Activated T-cell treated with anti-CD3 and anti-CD28 coated beads, Interleukin-2, amount 50 U/mL, for 72 hours (primary cell): ENCODE measurements around the gene AGO3. TPM values are rescaled to one million over a fixed set of nuclear protein-coding genes. Genes with fewer than 3 reads are reported as not detected.

Source experiments
- ATAC-seq, 2 donors: fragments of 150-1000 bp; cut with Tn5 transposase; replicated peaks in 1 of 2; 2 replicates each; pipeline ENCODE4 v1.10.0; 2021; ENCODE audit warnings: moderate library complexity in 2 of 2, mild to moderate bottlenecking in 1 of 2
- DNase-seq, 2 donors: peaks; one replicate each; pipeline ENCODE4 v3.0.0; 2021 to 2022; ENCODE audit warnings: mixed read lengths in 1 of 2
- H3K27ac Mint-ChIP-seq: one replicate; pipeline ENCODE4 v1.8.0; 2022; ENCODE audit warnings: mild to moderate bottlenecking, moderate library complexity, mixed read lengths
- H3K27me3 Mint-ChIP-seq: one replicate; pipeline ENCODE4 v1.8.0; 2022; ENCODE audit warnings: low read depth, mixed read lengths
- H3K36me3 Mint-ChIP-seq, 2 donors: one replicate each; pipeline ENCODE4 v1.8.0; 2022; ENCODE audit warnings: mixed read lengths in 2 of 2, mild to moderate bottlenecking in 1 of 2; ENCODE audit not compliant: insufficient read depth in 2 of 2
- H3K4me1 Mint-ChIP-seq: one replicate; pipeline ENCODE4 v1.8.0; 2022; ENCODE audit warnings: low read depth, mixed read lengths
- H3K4me3 Mint-ChIP-seq, 2 donors: one replicate each; pipeline ENCODE4 v1.8.0; 2022; ENCODE audit warnings: mild to moderate bottlenecking in 2 of 2, mixed read lengths in 2 of 2, moderate library complexity in 2 of 2
- H3K9me3 Mint-ChIP-seq, 2 donors: one replicate each; pipeline ENCODE4 v1.8.0; 2022; ENCODE audit warnings: mixed read lengths in 2 of 2
- total RNA-seq, 2 donors: library from RNA; stranded (reverse); gene quantifications; one replicate each; pipeline ENCODE4 v1.2.3, GENCODE V29; 2022

Gene AGO3
- total RNA-seq, 2 donors from 2014 or later: 30.1 to 35.9 TPM

- Mint-ChIP-seq H3K4me3 (no peak overlapping the region), H3K27ac (no peak overlapping the region), H3K4me1 (no peaks in the 10 kb centered on the region), H3K27me3 (no peaks in the 10 kb centered on the region), H3K9me3 (no peaks in the 10 kb centered on the region), H3K36me3 (no peaks in the 10 kb centered on the region)
- DNase-seq: no peak
- ATAC-seq: no peak
Measured at GRCh38 chr1:36098650-36099365, 167.9 kb downstream of the AGO3 start.

GRCh38 chr1:36099681-36100341 is 168.9 kb downstream of the AGO3 start:
- H3K4me1 Mint-ChIP-seq: no peaks in the 10 kb centered on the region

GRCh38 chr1:36100376-36100775 is 169.5 kb downstream of the AGO3 start:
- H3K4me3 Mint-ChIP-seq: no peak overlapping the region
- no peaks in the 10 kb centered on the region for H3K36me3 Mint-ChIP-seq
- no peaks in the 10 kb centered on the region for H3K27me3 Mint-ChIP-seq
- H3K4me1 Mint-ChIP-seq: no peaks in the 10 kb centered on the region
- ATAC-seq (no peak), DNase-seq (no peak)
- no peak overlapping the region for H3K27ac Mint-ChIP-seq
- no peaks in the 10 kb centered on the region for H3K9me3 Mint-ChIP-seq

More at GRCh38 chr1:36099681-36100341, 168.9 kb downstream of the AGO3 start:
- DNase-seq: peak; percentile 81 to 82
- Mint-ChIP-seq H3K9me3 (no peaks in the 10 kb centered on the region), H3K36me3 (no peaks in the 10 kb centered on the region), H3K4me3 (no peak overlapping the region), H3K27ac (no peak overlapping the region), H3K27me3 (no peaks in the 10 kb centered on the region)
- ATAC-seq: peak; percentile 90 to 91

GRCh38 chr1:36101546-36101945 is 170.6 kb downstream of the AGO3 start:
- H3K4me1 Mint-ChIP-seq: no peaks in the 10 kb centered on the region
- H3K36me3 Mint-ChIP-seq: no peaks in the 10 kb centered on the region
- H3K27ac Mint-ChIP-seq: no peak overlapping the region
- ATAC-seq: no peak
- H3K27me3 Mint-ChIP-seq: no peaks in the 10 kb centered on the region
- H3K9me3 Mint-ChIP-seq: no peaks in the 10 kb centered on the region
- DNase-seq: no peak
- H3K4me3 Mint-ChIP-seq: no peak overlapping the region

GRCh38 chr1:36106269-36106668 is 175.4 kb downstream of the AGO3 start:
- H3K27ac Mint-ChIP-seq: no peak overlapping the region

GRCh38 chr1:36107394-36107793 is 176.5 kb downstream of the AGO3 start:
- ATAC-seq: no peak
- DNase-seq: no peak
- no peaks in the 10 kb centered on the region for H3K27me3 Mint-ChIP-seq
- no peaks in the 10 kb centered on the region for H3K36me3 Mint-ChIP-seq
- no peak overlapping the region for H3K27ac Mint-ChIP-seq
- H3K4me3 Mint-ChIP-seq: no peak overlapping the region
- H3K4me1 Mint-ChIP-seq: peaks cover 21% of the 10 kb centered on the region
- H3K9me3 Mint-ChIP-seq: no peaks in the 10 kb centered on the region

More at GRCh38 chr1:36106269-36106668, 175.4 kb downstream of the AGO3 start:
- Mint-ChIP-seq H3K36me3 (no peaks in the 10 kb centered on the region), H3K4me3 (no peak overlapping the region), H3K27me3 (no peaks in the 10 kb centered on the region), H3K4me1 (peaks cover 19% of the 10 kb centered on the region), H3K9me3 (no peaks in the 10 kb centered on the region)
- DNase-seq (no peak), ATAC-seq (no peak)

- no peak for ATAC-seq
- DNase-seq: no peak
- H3K27me3 Mint-ChIP-seq: no peaks in the 10 kb centered on the region
- H3K4me1 Mint-ChIP-seq: peaks cover 21% of the 10 kb centered on the region
- H3K36me3 Mint-ChIP-seq: no peaks in the 10 kb centered on the region
- no peaks in the 10 kb centered on the region for H3K9me3 Mint-ChIP-seq
- no peak overlapping the region for H3K4me3 Mint-ChIP-seq
- peak overlapping the region; percentile 40 for H3K27ac Mint-ChIP-seq
Measured at GRCh38 chr1:36108314-36108713, 177.4 kb downstream of the AGO3 start.

- ATAC-seq (peak; percentile 94 to 96), DNase-seq (peak; percentile 61 to 66)
- Mint-ChIP-seq H3K9me3 (no peaks in the 10 kb centered on the region), H3K4me3 (peak overlapping the region; percentile 32 to 66), H3K36me3 (no peaks in the 10 kb centered on the region), H3K4me1 (peaks cover 21% of the 10 kb centered on the region), H3K27ac (peak overlapping the region; percentile 49), H3K27me3 (no peaks in the 10 kb centered on the region)
Measured at GRCh38 chr1:36109041-36109679, 178.3 kb downstream of the AGO3 start.

GRCh38 chr1:36111151-36111550 is 180.2 kb downstream of the AGO3 start:
- ATAC-seq (no peak), DNase-seq (no peak)
- no peaks in the 10 kb centered on the region for H3K27me3 Mint-ChIP-seq
- H3K27ac Mint-ChIP-seq: peak overlapping the region; percentile 11
- no peaks in the 10 kb centered on the region for H3K9me3 Mint-ChIP-seq
- H3K36me3 Mint-ChIP-seq: no peaks in the 10 kb centered on the region
- no peak overlapping the region for H3K4me3 Mint-ChIP-seq
- H3K4me1 Mint-ChIP-seq: peaks cover 21% of the 10 kb centered on the region

- no peaks in the 10 kb centered on the region for H3K27me3 Mint-ChIP-seq
- DNase-seq (no peak), ATAC-seq (no peak)
- H3K4me1 Mint-ChIP-seq: peaks cover 21% of the 10 kb centered on the region
- no peak overlapping the region for H3K4me3 Mint-ChIP-seq
- H3K9me3 Mint-ChIP-seq: no peaks in the 10 kb centered on the region
- no peak overlapping the region for H3K27ac Mint-ChIP-seq
- no peaks in the 10 kb centered on the region for H3K36me3 Mint-ChIP-seq
Measured at GRCh38 chr1:36112823-36113222, 181.9 kb downstream of the AGO3 start.

GRCh38 chr1:36114371-36114770 is 183.5 kb downstream of the AGO3 start:
- no peaks in the 10 kb centered on the region for H3K27me3 Mint-ChIP-seq
- no peak overlapping the region for H3K4me3 Mint-ChIP-seq
- ATAC-seq (no peak), DNase-seq (no peak)
- H3K4me1 Mint-ChIP-seq: peaks cover 16% of the 10 kb centered on the region
- H3K9me3 Mint-ChIP-seq: no peaks in the 10 kb centered on the region
- no peaks in the 10 kb centered on the region for H3K36me3 Mint-ChIP-seq
- no peak overlapping the region for H3K27ac Mint-ChIP-seq

- Mint-ChIP-seq H3K4me3 (no peak overlapping the region), H3K9me3 (no peaks in the 10 kb centered on the region), H3K36me3 (no peaks in the 10 kb centered on the region), H3K27ac (no peak overlapping the region), H3K4me1 (peaks cover 10% of the 10 kb centered on the region), H3K27me3 (no peaks in the 10 kb centered on the region)
- no peak for ATAC-seq
- DNase-seq: no peak
Measured at GRCh38 chr1:36115200-36115669, 184.3 kb downstream of the AGO3 start.

- Mint-ChIP-seq H3K4me1 (peaks cover 5% of the 10 kb centered on the region), H3K4me3 (no peak overlapping the region), H3K27me3 (no peaks in the 10 kb centered on the region), H3K9me3 (no peaks in the 10 kb centered on the region), H3K36me3 (no peaks in the 10 kb centered on the region), H3K27ac (no peak overlapping the region)
- ATAC-seq (no peak), DNase-seq (no peak)
Measured at GRCh38 chr1:36115931-36116330, 185.0 kb downstream of the AGO3 start.
